CD4-positive, alpha-beta T cell treated with Interleukin-17A for 4 hours (primary cell): ENCODE measurements around the gene CLSTN2.

Experiments
- DNase-seq: peaks from one replicate; pipeline ENCODE4 v3.0.0-alpha.2; 2020; ENCODE audit warnings: mixed read lengths

The CLSTN2 gene

GRCh38 chr3:140007911-140008869 lies 73.2 kb downstream of the CLSTN2 start:
- no peak for DNase-seq

GRCh38 chr3:140010391-140010790 lies 75.4 kb downstream of the CLSTN2 start:
- no peak for DNase-seq

- no peak for DNase-seq
These were observed 76.1 kb downstream of the CLSTN2 start for GRCh38 chr3:140011086-140011485.

- DNase-seq = no peak
These were observed 76.8 kb downstream of the CLSTN2 start for GRCh38 chr3:140011611-140012277.

- no peak for DNase-seq
These were observed 78.2 kb downstream of the CLSTN2 start for GRCh38 chr3:140013220-140013619.

GRCh38 chr3:140014831-140015495 lies 80.0 kb downstream of the CLSTN2 start:
- DNase-seq = no peak

- no peak for DNase-seq
These were observed 80.8 kb downstream of the CLSTN2 start for GRCh38 chr3:140015741-140016140.

- DNase-seq = no peak
These were observed 83.6 kb downstream of the CLSTN2 start for GRCh38 chr3:140018556-140018955.

GRCh38 chr3:140019946-140020345 lies 85.0 kb downstream of the CLSTN2 start:
- no peak for DNase-seq

GRCh38 chr3:140020541-140020940 lies 85.6 kb downstream of the CLSTN2 start:
- DNase-seq = no peak

GRCh38 chr3:140021269-140021668 lies 86.3 kb downstream of the CLSTN2 start:
- no peak for DNase-seq

GRCh38 chr3:140022066-140022770 lies 87.2 kb downstream of the CLSTN2 start:
- DNase-seq = no peak

- no peak for DNase-seq
These were observed 88.9 kb downstream of the CLSTN2 start for GRCh38 chr3:140023616-140024530.

GRCh38 chr3:140031170-140031569 lies 96.2 kb downstream of the CLSTN2 start:
- DNase-seq = no peak

GRCh38 chr3:140034058-140034457 lies 99.1 kb downstream of the CLSTN2 start:
- DNase-seq = no peak

GRCh38 chr3:140035871-140036270 lies 100.9 kb downstream of the CLSTN2 start:
- no peak for DNase-seq

- no peak for DNase-seq
These were observed 115.4 kb downstream of the CLSTN2 start for GRCh38 chr3:140050396-140050795.

GRCh38 chr3:140051019-140051957 lies 116.3 kb downstream of the CLSTN2 start:
- DNase-seq = no peak

GRCh38 chr3:140052771-140053702 lies 118.1 kb downstream of the CLSTN2 start:
- no peak for DNase-seq
